ENCODE data around the gene GJB2.

GJB2 gene

DNA sequence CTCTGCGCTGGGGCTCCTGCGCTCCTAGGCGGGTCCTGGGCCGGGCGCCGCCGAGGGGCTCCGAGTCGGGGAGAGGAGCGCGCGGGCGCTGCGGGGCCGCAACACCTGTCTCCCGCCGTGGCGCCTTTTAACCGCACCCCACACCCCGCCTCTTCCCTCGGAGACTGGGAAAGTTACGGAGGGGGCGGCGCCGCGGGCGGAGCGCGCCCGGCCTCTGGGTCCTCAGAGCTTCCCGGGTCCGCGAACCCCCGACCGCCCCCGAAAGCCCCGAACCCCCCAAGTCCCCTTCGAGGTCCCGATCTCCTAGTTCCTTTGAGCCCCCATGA is at the start of gene GJB2:
Gene GJB2 (minus strand): TSS at position 103 of the 326 bp plus-strand sequence. CDS start 3,357 bp downstream, outside the sequence.
- DNase-seq (ENCODE audit: low read depth): no peak

DNA sequence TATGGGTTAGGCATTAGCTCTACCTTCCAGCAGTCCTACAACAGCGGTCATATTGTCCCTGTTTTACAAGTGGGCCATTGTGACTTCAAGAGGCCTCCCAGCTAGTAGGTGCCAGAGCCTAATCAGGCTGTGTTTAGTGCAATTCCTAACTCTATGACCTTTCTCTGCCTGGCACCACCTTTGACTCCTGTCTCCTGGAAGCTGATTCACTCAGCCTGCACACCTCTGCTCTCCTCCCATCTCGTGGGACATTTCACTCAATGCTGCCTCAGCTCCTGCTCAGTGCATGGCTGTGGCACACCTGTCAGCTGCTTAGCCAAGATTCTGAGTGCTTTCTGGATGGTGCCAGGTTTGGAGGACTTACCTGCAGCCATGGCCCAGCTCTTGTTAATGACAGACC is 48.9 kb upstream of the GJB2 start:
- DNase-seq (ENCODE audit: low read depth): no peak

DNA sequence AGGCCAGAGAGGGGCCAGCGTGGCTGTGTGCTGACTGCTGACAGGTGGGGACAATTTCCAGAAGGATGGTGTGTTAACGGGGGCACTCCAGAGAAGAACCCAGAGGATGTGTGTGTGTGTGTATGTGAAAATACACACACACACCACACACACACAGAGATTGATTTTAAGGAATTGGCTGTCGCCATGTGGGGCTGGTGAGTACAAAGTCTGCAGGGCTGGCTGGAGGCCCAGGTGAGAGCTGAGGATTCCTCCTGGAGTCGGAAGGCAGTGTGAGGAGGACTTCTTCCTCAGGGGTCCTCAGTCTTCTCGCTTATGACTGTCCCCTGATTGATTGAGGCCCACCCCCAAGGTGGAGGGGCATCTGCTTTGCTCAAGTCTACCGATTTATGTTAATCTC is 47.0 kb upstream of the GJB2 start:
- no peak for DNase-seq (ENCODE audit: low read depth)

DNA sequence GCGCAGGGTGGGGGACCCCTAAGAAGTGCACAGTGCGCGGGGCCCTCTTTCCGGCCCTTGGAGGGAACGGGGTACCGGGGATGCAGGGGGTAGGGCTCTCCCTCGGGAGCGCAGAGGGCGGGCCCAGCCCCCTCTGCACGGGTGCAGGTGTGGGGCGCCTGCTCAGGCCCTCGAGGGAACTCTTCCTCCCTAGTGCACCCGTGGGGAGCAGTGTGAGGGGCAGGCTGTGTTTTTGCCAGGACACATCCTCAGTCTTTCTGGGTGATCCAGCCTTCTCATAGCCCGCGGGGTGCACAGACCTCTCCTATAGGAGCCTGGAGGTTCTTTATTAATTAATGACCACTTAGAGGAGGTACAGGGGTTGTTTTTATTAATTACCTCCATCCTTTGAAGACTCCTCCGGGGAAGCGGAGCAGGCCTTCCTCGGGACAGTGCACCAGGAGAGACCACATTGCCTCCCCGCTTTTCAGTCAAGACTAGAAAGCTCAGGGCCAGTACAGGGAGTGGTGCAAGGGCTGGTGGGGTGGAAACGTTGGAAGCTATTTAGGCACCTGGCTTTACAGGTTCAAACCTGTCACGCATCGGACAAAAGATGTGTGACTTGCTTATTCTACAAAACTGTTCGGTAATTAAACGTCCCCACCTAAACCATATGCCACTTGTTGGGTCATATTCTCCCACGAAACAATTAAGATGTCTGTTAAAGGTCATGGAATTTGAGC is 40.0 kb upstream of the GJB2 start:
- DNase-seq (ENCODE audit: low read depth): no peak

GRCh38 chr13:20231839-20232555 is 39.3 kb upstream of the GJB2 start, which contains the start of gene GJB6:
Gene GJB6 (minus strand): TSS chr13:20232319. CDS start chr13:20223480, 8,839 bp downstream.
- DNase-seq (ENCODE audit: low read depth): peak; percentile 2

DNA sequence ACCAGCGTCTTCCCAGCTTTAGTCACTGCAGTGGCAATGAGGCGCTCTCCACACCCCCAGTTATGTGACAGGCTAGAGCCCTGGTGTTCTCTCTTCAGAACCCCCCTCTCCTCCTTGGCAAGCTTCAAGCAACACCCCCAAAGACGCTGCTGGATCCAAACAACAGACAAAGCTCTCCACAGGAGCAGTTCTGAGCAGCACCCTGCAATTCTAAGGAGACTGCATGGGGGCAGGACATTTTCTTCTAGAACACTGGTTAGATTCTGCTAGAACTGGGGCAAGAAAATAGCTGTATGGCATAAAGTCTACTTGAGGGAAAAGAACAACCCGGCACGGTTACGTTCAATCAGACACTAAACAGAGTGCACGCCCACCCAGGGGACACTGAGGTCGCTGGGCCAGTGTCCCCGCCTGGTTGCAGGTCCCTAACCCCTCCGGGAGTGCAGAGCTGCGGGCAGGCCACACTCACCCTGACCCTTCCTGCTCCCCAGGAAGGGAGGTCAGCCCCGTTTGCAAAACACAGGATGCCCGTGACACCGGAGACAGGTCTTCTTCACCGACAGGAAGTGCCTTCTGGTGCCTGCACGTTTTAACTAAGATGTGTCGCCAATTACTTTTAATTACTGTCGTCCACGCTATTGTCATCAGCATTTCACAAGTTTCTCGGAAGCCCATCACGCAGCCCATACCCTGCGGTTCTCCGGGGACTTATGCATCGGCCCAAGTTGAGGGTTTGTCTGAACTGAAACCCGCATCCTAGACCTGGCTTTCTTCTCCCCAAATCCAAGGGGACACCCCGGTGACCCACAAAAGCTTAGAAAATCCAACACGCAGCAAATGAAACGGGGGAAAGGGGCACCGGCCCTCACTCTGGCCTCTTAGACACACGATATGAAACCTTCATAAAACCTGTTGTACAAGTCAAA is 38.4 kb upstream of the GJB2 start:
- no peak for DNase-seq (ENCODE audit: low read depth)

- no peak for DNase-seq (ENCODE audit: low read depth)
Measured at GRCh38 chr13:20227730-20228129, 35.0 kb upstream of the GJB2 start.

GRCh38 chr13:20227288-20227687 is 34.5 kb upstream of the GJB2 start:
- DNase-seq (ENCODE audit: low read depth): no peak

DNA sequence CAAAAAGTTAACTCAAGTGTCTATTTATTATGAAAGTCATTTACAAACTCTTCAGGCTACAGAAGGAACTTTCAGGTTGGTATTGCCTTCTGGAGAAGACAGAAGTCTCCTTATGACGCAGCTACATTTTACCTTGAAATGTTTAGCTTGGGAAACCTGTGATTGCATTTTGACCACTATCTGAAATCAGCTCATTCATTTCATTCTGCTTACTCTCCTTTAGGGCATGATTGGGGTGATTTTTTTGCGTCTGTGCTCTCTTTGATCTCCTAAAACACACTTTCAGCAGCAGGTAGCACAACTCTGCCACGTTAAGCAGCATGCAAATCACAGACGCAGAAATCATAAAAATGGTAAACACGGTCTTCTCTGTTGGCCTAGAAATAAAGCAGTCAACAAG is 29.8 kb upstream of the GJB2 start:
- DNase-seq (ENCODE audit: low read depth): no peak

DNA sequence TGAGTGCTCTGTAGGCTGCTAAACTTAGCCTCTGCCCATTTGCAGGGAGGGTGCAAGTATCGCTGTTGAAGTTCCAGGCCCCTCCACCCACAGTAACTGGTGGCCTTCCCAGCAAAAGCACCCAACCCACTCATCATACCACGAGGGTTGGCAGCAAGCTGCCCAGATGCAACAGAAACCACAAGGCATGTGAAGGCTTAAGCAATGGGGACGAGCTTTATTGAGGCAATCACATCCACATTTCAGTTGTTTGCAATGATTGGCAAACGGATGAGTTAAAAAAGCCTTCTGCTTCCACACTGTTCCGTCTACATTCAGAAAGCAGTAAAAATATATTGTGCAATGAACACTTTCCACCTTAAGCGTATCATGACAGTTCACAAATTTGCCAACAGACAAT is 29.0 kb upstream of the GJB2 start:
- DNase-seq (ENCODE audit: low read depth): no peak

DNA sequence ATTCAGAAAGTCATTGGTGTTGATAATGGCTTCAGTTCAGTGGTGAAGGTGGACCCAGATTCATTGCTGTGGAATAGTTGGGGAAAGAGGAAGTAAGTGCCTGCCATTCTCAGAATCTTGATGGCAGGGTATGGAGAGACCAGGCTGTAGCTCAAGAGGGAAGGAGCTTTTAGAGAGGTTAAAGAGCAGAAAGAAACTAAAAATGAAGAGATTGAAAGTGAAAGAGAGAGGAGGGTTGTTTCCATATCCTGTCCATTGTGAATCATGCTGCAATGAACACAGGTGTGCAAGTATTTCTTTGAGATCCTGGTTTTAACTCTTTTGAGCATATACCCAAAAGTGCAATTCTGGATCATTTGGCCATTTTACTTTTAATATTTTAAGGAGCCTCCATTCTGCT is 26.8 kb upstream of the GJB2 start:
- DNase-seq (ENCODE audit: low read depth): no peak

- no peak for DNase-seq (ENCODE audit: low read depth)
Measured at GRCh38 chr13:20217168-20217567, 24.4 kb upstream of the GJB2 start.

GRCh38 chr13:20209948-20210347 is 17.2 kb upstream of the GJB2 start:
- DNase-seq (ENCODE audit: low read depth): no peak

DNA sequence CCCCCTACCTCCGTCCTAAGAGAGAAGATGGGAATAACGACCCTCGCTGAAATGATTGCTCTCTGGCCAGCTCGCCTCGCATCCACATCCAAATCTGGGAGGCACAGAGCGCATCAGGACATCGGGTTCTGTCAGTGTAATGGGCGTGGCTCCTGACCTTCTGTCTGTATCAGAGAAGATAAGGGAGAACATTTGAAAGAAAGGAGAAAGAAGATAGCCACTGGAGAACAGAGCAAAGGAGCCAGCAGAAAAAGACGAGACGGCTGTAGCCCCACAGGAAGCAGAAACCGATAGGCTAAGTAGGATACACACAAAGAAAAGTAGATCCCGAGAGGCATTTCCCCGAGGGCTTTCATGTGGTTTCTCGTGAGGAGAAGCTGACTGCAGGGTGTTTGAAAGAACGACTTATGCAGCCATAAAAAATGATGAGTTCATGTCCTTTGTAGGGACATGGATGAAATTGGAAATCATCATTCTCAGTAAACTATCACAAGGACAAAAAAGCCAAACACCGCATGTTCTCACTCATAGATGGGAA is 14.0 kb upstream of the GJB2 start:
- no peak for DNase-seq (ENCODE audit: low read depth)

GRCh38 chr13:20206065-20206697 is 13.4 kb upstream of the GJB2 start:
- DNase-seq (ENCODE audit: low read depth): no peak

DNA sequence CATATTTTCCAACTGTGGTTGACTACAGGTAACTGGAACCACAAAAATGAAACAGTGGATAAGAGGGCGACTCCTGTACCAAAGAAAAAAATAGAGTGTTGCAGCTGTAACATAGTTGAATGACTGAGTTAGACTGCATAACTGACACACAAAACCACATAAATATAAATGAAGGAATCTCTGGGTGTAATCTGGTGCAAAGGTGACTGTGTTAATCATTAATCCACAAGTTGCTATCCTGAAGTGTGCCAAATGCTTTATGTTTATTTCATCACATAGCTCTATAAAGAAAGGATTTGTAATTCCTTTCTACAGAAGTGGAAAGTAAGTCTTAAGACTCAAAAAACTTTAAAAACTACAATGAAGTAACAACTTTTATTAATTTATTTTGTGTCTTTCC is 6.0 kb upstream of the GJB2 start:
- no peak for DNase-seq (ENCODE audit: low read depth)

- DNase-seq (ENCODE audit: low read depth): no peak
Measured at GRCh38 chr13:20197361-20197834, 4.7 kb upstream of the GJB2 start.

- no peak for DNase-seq (ENCODE audit: low read depth)
Measured at GRCh38 chr13:20195801-20196200, 3.1 kb upstream of the GJB2 start.

DNA sequence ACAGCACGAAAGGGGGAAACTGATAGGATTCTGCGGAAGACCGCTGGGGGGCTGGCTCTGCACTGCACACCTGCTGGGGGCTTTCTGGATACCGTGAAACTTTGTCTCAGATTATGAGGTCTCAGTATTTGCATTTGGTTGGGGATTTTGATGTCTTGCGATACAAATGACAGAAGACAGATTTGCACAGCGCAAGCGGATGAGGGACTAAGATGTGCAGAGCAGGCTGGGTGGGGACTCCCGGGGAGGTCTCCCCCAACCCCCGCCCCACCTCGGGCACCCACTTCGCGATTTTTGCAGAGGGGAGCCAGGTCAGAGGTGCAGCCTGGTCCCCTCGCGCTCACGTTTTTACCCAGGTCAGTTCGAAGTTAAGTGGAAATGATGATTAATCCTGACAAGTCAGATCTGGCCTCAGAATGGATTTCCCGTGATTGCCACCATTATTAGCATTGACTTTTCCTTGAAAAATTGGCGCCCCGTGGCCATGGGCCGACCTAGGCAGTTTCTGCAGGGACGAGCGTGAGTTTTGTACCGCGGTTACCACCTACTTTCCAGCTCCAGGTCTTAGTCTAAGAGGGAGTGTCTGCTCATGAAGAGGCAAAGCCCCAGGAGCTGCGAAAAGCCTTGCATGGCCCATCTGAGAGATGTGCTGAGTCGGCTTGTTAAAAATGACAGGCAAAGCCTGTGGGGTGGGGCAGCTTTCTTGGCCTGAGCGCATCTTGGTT is 1.3 kb upstream of the GJB2 start:
- DNase-seq (ENCODE audit: low read depth): no peak

DNA sequence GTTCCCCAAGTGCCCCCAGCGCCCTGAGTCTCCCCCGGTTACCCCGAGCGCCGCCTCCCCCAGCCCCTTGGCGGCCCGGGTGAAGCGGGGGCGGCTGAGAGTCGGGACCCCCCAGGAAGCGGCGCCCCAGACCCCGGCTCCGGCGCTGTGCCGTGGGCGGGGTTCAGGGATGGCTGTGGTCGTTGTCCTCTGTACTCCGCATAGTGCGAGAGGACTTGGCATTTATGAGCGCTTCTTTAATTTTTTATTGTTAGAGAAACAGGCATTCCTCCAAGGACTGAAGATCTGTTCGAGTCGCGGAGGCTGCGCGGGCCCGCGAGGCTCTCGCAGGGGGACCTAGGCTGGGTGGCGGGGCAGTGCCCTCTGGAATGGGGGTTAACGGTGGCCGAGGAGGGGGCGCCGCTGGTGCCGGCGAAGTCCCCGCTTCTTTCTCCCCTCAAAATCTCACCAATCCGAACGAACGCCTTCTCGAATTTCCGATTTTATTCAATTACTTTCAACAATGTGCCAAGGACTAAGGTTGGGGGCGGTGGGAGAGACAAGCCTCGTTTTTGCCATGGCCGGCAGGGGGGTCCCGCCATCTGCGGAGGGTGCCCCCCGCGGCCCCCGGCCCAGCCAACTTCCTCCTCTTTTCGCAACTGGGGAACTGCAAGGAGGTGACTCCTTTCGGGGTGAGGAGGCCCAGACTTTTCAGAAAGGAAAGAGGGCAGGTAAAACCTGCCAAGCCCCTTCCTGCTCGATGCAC is 596 bp upstream of the GJB2 start:
- no peak for DNase-seq (ENCODE audit: low read depth)

All from activated gamma-delta T cell treated with anti-CD3 and anti-CD28 coated beads, Interleukin-2, amount 50 U/mL, for 16 hours (primary cell).